Breast epithelium (tissue), 4 donors: ENCODE data around the gene UGT1A4. TPM values are rescaled to one million over a fixed set of nuclear protein-coding genes. Genes with fewer than 3 reads are reported as not detected.

Experiments
- DNase-seq, 2 donors: peaks; one replicate each; pipeline ENCODE4 v3.0.0-alpha.2; 2019; ENCODE audit warnings: low spot score in 2 of 2
- H3K27ac ChIP-seq, 2 donors: fragments of 200-600 bp; sonication (generic) in 1 of 2; one replicate each; pipeline ENCODE4 v1.5.1; 2016 to 2019; ENCODE audit warnings: mild to moderate bottlenecking in 1 of 2
- H3K27me3 ChIP-seq, 2 donors: fragments of 200-600 bp; sonication (generic) in 1 of 2; one replicate each; pipeline versions ENCODE4 v1.5.1 to v1.6.0; 2017 to 2019; ENCODE audit warnings: control low read depth in 1 of 2, mild to moderate bottlenecking in 1 of 2
- H3K36me3 ChIP-seq: fragments of 200-600 bp; one replicate; pipeline ENCODE4 v1.5.1; 2019
- H3K4me1 ChIP-seq, 2 donors: fragments of 200-600 bp; sonication (generic); one replicate each; pipeline ENCODE4 v1.5.1; 2016 to 2019; ENCODE audit warnings: control low read depth in 1 of 2
- H3K4me3 ChIP-seq, 3 donors: fragments of 200-600 bp; sonication (generic); 1 replicate in 2 of 3; 2 replicates in 1 of 3; pipeline ENCODE4 v1.5.1; 2016 to 2019; ENCODE audit warnings: mild to moderate bottlenecking in 3 of 3, moderate library complexity in 2 of 3
- H3K9me3 ChIP-seq, 2 donors: fragments of 200-600 bp; sonication (generic) in 1 of 2; one replicate each; pipeline ENCODE4 v1.5.1; 2016 to 2019; ENCODE audit warnings: control low read depth in 1 of 2
- CTCF ChIP-seq, 3 donors: fragments of 450-650 bp; IDR thresholded peaks; one replicate each; pipeline ENCODE4 v1.5.1; 2016 to 2017; ENCODE audit warnings: antibody characterized with exemption in 3 of 3, mild to moderate bottlenecking in 3 of 3, moderate library complexity in 3 of 3
- POLR2A ChIP-seq: fragments of 450-650 bp; IDR thresholded peaks from one replicate; pipeline ENCODE4 v1.6.1; 2016; ENCODE audit warnings: antibody characterized with exemption, mild to moderate bottlenecking, moderate library complexity
- POLR2AphosphoS5 ChIP-seq, 3 donors: sonication (generic); formaldehyde crosslinking; IDR thresholded peaks; one replicate each; pipeline ENCODE4 v1.6.1; 2017; ENCODE audit warnings: antibody characterized with exemption in 3 of 3
- intact Hi-C: fragments of 100-400 bp; cut with DNase I; formaldehyde crosslinking; loops from one replicate; pipeline ENCODE4 v1.15.1; 2023; ENCODE audit warnings: low total_unique reads
- total RNA-seq, 3 donors: library from RNA; depleted of rRNA; stranded (reverse); fragments of >200 nt; gene quantifications; one replicate each; pipeline ENCODE4 v1.1.0, GENCODE V29; 2016

UGT1A4 gene
- total RNA-seq, 3 donors from 2014 or later: not detected

- intact Hi-C loops: no loop called here
These were observed 33.9 kb upstream of the UGT1A4 start for GRCh38 chr2:233684640-233685039.

DNA sequence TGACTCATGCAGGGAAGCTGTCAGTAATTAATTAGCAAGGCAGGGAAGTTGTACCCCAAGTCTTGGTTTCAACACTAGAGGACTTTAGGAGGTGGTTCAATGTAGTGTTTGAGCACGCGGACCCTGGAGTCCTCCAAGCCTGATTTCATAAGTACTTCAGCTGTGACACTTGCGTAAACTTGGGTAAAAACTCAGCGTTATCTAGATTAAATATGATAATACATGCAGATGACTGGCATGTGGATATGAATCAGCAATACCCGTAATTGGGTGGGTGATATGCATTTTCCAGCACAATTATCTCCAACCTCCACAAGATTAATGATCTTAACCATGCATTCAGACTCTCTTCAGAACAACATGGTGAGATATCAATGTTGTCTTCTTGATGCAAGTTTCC lies 31.6 kb upstream of the UGT1A4 start:
- no peaks in the 10 kb centered on the region for H3K27me3 ChIP-seq
- H3K9me3 ChIP-seq: no peaks in the 10 kb centered on the region
- H3K36me3 ChIP-seq: no peaks in the 10 kb centered on the region
- DNase-seq: no peak
- no peak for TF ChIP-seq CTCF (IDR thresholded peaks at IDR 0.05)
- TF ChIP-seq POLR2A: no peak
- no peak for TF ChIP-seq POLR2AphosphoS5 (IDR thresholded peaks at IDR 0.05)
- no peaks in the 10 kb centered on the region for H3K4me1 ChIP-seq
- no peak overlapping the region for H3K4me3 ChIP-seq
- intact Hi-C loops: no loop called here
- H3K27ac ChIP-seq: no peak overlapping the region

More at GRCh38 chr2:233684640-233685039, 33.9 kb upstream of the UGT1A4 start:
- no peaks in the 10 kb centered on the region for H3K4me1 ChIP-seq
- no peak for DNase-seq
- H3K27me3 ChIP-seq: no peaks in the 10 kb centered on the region
- H3K36me3 ChIP-seq: no peaks in the 10 kb centered on the region
- H3K9me3 ChIP-seq: no peaks in the 10 kb centered on the region
- H3K4me3 ChIP-seq: no peak overlapping the region
- TF ChIP-seq POLR2A: no peak
- no peak for TF ChIP-seq POLR2AphosphoS5 (IDR thresholded peaks at IDR 0.05)
- no peak for TF ChIP-seq CTCF (IDR thresholded peaks at IDR 0.05)
- no peak overlapping the region for H3K27ac ChIP-seq

GRCh38 chr2:233688341-233688740 lies 30.2 kb upstream of the UGT1A4 start:
- no peaks in the 10 kb centered on the region for H3K36me3 ChIP-seq
- no peaks in the 10 kb centered on the region for H3K27me3 ChIP-seq
- no peak for DNase-seq
- H3K4me1 ChIP-seq: no peaks in the 10 kb centered on the region
- no peaks in the 10 kb centered on the region for H3K9me3 ChIP-seq
- TF ChIP-seq POLR2AphosphoS5 (IDR thresholded peaks at IDR 0.05) (no peak), POLR2A (no peak), CTCF (IDR thresholded peaks at IDR 0.05) (no peak)
- intact Hi-C loops: no loop called here
- H3K27ac ChIP-seq: no peak overlapping the region
- H3K4me3 ChIP-seq: no peak overlapping the region

DNA sequence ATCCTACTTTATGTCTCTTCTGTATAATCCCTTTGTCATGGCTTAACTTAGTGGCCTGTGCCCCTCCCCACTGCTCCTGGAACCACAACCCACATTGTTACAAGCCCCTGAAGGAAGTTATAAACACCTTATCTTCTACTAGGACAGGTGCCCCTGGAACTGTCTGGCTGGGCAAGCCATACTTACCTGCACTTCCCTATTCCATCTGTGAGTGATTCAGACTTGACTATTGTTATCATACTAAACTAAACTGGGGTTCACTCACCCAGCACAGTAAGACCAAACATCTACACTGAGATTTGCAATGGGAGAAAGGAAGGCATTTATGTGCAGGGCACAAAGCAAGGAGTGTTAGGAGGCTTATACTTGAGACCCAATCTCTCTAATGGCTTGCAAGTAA lies 29.5 kb upstream of the UGT1A4 start:
- TF ChIP-seq CTCF (IDR thresholded peaks at IDR 0.05): no peak
- TF ChIP-seq POLR2AphosphoS5 (IDR thresholded peaks at IDR 0.05): no peak
- TF ChIP-seq POLR2A: no peak
- no peak overlapping the region for H3K27ac ChIP-seq
- H3K36me3 ChIP-seq: no peaks in the 10 kb centered on the region
- no peaks in the 10 kb centered on the region for H3K9me3 ChIP-seq
- no peak overlapping the region for H3K4me3 ChIP-seq
- no peak for DNase-seq
- no peaks in the 10 kb centered on the region for H3K4me1 ChIP-seq
- intact Hi-C loops: no loop called here
- no peaks in the 10 kb centered on the region for H3K27me3 ChIP-seq

- DNase-seq: no peak
- H3K4me1 ChIP-seq: no peaks in the 10 kb centered on the region
- H3K4me3 ChIP-seq: no peak overlapping the region
- no peaks in the 10 kb centered on the region for H3K27me3 ChIP-seq
- H3K36me3 ChIP-seq: no peaks in the 10 kb centered on the region
- H3K27ac ChIP-seq: no peak overlapping the region
- H3K9me3 ChIP-seq: no peaks in the 10 kb centered on the region
- TF ChIP-seq CTCF (IDR thresholded peaks at IDR 0.05): no peak
- TF ChIP-seq POLR2A: no peak
- no peak for TF ChIP-seq POLR2AphosphoS5 (IDR thresholded peaks at IDR 0.05)
- intact Hi-C loops: no loop called here
These were observed 29.0 kb upstream of the UGT1A4 start for GRCh38 chr2:233689501-233689900.
